ENCODE results near the gene KLHL5.

GRCh38 chr4:39030725-39031124 is 31.3 kb upstream of the KLHL5 start:
- no peak for TF ChIP-seq POLR2A (IDR thresholded peaks at IDR 0.05)
- TF ChIP-seq, protein P1, sequence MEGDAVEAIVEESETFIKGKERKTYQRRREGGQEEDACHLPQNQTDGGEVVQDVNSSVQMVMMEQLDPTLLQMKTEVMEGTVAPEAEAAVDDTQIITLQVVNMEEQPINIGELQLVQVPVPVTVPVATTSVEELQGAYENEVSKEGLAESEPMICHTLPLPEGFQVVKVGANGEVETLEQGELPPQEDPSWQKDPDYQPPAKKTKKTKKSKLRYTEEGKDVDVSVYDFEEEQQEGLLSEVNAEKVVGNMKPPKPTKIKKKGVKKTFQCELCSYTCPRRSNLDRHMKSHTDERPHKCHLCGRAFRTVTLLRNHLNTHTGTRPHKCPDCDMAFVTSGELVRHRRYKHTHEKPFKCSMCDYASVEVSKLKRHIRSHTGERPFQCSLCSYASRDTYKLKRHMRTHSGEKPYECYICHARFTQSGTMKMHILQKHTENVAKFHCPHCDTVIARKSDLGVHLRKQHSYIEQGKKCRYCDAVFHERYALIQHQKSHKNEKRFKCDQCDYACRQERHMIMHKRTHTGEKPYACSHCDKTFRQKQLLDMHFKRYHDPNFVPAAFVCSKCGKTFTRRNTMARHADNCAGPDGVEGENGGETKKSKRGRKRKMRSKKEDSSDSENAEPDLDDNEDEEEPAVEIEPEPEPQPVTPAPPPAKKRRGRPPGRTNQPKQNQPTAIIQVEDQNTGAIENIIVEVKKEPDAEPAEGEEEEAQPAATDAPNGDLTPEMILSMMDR (IDR thresholded peaks at IDR 0.05): no peak

Measured in uterus (tissue), 2 donors.